ENCODE results near the gene ADSL.

The ADSL gene

DNA sequence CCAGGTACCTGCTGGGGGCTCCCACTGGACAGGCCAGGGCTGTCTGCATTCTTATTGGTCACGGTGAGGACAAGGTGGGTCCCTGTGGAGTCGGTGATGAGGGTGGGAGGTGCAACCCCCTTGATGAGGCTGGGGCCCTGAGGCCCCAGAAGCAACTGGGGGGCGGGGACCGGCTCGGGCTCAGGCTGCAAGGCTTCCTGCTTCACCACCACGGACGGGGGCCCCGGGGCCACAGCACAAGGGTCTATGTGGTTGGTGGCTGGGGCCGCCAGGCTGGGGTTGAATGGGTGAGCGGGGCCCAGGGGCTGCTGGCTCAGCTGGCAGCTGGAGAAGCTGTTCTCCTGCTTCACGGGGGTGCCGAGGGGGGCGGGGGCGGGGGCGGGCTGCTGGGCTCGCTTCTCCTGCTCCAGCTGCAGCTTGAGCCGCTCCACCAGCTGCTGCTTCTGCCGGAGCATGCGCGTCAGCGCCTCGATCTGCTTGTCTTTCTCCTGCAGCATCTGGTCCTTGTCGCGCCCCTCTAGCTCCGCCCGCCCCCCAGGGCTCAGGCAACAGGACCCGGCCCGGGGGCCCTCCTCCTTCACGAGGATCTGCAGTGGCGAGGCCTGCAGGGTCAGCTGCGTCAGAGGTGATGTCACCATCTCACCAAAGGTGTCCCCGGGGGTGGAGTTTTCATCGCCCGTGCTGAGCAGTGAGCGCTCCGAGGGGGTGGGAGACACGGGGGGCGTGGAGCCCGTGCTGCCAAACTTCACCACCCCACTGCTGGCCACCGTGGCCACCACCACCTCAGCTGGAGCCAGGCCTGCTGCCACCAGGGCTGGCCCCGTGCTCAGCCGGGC lies 72.3 kb downstream of the ADSL start:
- no peak overlapping the region for H3K27ac ChIP-seq
- TF ChIP-seq, protein P1, sequence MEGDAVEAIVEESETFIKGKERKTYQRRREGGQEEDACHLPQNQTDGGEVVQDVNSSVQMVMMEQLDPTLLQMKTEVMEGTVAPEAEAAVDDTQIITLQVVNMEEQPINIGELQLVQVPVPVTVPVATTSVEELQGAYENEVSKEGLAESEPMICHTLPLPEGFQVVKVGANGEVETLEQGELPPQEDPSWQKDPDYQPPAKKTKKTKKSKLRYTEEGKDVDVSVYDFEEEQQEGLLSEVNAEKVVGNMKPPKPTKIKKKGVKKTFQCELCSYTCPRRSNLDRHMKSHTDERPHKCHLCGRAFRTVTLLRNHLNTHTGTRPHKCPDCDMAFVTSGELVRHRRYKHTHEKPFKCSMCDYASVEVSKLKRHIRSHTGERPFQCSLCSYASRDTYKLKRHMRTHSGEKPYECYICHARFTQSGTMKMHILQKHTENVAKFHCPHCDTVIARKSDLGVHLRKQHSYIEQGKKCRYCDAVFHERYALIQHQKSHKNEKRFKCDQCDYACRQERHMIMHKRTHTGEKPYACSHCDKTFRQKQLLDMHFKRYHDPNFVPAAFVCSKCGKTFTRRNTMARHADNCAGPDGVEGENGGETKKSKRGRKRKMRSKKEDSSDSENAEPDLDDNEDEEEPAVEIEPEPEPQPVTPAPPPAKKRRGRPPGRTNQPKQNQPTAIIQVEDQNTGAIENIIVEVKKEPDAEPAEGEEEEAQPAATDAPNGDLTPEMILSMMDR (conservative IDR thresholded peaks at IDR 0.05) = no peak

DNA sequence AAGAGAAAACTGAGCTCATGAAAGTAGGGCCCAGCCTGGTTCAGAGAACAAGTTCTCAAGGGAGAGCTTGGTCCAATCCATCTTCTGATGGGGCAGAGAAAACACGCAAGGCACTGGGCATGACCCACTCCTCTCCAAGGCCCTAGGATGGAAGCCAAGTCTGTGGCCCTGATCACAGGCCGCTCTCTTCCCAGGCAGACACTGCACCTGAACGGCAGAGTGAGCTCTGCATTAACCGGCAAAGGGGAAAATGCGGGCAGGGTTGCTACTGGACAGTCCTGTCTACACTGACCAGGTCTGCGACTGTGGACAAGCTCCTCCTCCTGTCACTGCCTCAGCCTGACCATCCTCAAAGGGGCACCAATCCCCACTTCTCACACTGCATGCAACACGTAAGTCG lies 73.4 kb downstream of the ADSL start:
- H3K27ac ChIP-seq = no peak overlapping the region
- TF ChIP-seq, protein P1 (conservative IDR thresholded peaks at IDR 0.05) = no peak
- TF ChIP-seq ZFX (IDR thresholded peaks at IDR 0.05) = no peak

DNA sequence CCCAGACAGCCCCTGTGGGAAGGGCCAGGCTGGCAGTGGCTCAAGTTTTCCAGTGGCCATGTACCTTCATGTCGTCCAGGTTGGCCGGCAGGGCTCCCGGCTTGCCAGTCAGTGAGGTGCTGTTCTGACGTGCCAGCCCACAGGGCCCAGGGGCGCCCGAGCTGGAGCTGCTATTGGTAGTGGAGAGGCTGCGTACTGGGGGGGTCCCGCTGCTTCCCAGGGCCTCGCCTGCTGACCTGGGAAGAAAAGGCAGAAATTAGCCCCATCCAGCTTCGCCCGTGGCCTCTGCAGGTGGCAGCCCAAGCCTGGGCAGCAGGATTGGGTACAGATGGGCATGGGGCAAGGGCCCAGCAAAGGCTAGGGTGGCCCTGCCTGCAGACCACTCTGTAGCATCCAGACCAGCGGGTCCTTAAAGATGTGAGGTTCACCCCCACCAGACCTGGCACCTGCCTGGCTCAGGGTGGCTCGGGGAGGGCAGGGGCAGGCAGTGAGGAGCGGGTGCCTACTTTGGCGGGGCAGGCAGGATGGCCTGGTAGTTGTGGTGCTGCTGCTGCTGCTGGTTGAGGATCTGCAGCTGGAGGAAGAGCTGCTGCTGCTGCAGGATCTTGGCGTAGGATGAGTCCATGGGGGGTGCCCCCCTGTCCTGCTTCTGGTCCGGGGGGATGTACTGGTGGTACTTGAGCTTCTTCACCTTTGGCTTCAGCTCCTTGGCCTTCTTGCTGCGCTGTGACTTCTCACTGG lies 74.2 kb downstream of the ADSL start:
- H3K27ac ChIP-seq = no peak overlapping the region
- TF ChIP-seq, protein P1 (conservative IDR thresholded peaks at IDR 0.05) = no peak
- TF ChIP-seq ZFX (IDR thresholded peaks at IDR 0.05) = no peak

DNA sequence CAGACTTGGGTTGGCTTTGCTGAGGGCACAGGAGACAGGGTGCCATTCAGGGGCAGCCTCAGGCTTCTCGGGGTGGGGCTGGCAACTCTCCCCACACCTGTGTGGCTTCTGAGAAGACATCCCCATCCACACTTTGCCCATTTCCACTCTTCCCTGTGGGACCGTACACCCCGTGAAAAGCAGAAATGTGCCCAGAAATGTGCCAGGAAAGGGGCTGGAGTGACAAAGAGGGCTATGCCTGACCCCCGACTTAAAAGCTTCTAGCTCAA lies 74.7 kb downstream of the ADSL start:
- no peak overlapping the region for H3K27ac ChIP-seq
- TF ChIP-seq ZFX (IDR thresholded peaks at IDR 0.05) = no peak
- TF ChIP-seq, protein P1 (conservative IDR thresholded peaks at IDR 0.05) = no peak

DNA sequence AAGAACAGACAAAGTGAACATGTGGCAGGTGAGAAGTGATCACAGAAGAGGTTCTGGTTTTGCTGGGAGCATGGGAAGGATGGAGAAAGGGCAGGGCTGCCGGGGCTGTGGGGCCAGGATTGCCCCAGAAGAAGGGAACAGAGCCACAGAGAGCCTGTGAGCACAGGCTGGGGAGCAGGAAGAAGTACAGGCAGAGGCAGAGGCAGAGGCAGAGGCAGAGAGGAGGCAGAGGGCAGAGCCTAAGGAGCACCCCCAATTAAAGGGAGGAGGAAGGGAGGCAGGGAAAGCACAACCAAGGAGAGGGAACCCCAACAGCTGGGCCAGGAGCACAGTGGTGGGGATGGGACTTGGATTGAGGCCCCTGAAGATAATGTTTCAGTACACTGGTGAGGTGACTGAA lies 75.6 kb downstream of the ADSL start:
- TF ChIP-seq ZFX (IDR thresholded peaks at IDR 0.05) = no peak
- TF ChIP-seq, protein P1 (conservative IDR thresholded peaks at IDR 0.05) = no peak
- no peak overlapping the region for H3K27ac ChIP-seq

DNA sequence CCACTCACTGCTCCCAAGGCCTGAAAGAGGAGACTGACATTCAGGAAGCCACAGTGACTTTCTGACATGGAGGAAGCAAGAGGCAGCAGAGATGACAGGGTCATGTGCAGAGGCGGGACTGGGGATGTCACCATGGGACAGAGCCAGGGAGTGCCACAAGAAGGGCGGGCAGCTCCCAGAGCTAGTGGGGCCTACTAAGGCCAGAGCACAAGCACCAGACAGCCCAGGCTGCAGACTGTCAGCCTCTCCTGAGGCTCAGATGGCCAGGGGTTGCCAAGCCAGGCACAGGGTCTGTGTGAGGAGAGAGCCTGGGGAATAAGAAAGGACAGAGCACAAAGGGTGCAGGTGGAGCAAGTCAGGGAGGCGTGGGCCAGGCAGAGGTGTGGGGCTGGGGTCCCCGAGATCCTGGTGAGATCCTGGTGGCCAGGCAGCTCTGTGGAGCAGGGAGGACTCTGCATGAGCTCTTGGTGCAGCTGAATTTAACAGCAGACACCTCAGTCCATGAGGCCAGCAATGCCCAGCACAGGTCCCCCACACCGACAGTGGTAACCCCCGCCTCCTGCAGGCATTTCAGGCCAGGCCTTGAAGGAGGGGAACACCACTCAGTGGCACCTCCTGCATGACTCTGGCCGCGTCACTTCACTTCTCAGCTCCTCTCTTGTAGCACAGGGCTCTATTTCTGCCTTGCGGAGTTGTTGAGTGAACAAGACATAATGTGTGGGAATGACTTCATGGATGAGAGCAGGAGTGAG lies 76.4 kb downstream of the ADSL start:
- H3K27ac ChIP-seq = no peak overlapping the region
- no peak for TF ChIP-seq ZFX (IDR thresholded peaks at IDR 0.05)
- TF ChIP-seq, protein P1 (conservative IDR thresholded peaks at IDR 0.05) = no peak

DNA sequence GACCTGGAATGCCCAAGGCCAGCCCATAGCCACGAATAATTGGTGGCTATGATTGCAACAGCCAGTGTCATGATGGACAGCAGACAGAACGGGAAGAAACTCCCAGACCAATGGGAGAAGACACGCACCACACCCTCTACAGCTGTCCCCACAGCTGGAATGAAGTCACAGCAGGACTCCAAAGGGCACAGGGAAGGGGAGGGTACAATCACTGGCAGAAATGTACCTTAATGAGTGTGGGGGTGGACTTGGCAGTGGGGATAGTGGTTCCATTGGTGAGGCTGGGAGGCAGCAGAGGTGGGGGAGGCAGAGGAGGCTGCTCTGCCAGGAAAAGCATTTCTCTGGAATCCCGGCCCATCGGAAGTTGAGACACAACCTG lies 77.0 kb downstream of the ADSL start:
- TF ChIP-seq ZFX (IDR thresholded peaks at IDR 0.05) = no peak
- TF ChIP-seq, protein P1 (conservative IDR thresholded peaks at IDR 0.05) = no peak

More for the DNA sequence above, 77.0 kb downstream of the ADSL start:
- H3K27ac ChIP-seq = no peak overlapping the region

Data from C4-2B (cell line).